Activated CD8-positive, alpha-beta memory T cell treated with anti-CD3 and anti-CD28 coated beads for 1 hour (primary cell): ENCODE results near the gene ALDH3A1.

ENCODE experiments used
- DNase-seq, 2 donors: peaks; one replicate each; pipeline ENCODE4 v3.0.0-alpha.2; 2020; ENCODE audit warnings: low read depth in 1 of 2; ENCODE audit errors: extremely low read depth in 1 of 2

ALDH3A1 gene

GRCh38 chr17:19720631-19721426 lies 27.3 kb downstream of the ALDH3A1 start:
- no peak for DNase-seq

- DNase-seq: no peak
Observed at GRCh38 chr17:19720210-19720475, 28.0 kb downstream of the ALDH3A1 start.

- no peak for DNase-seq
Observed at GRCh38 chr17:19719355-19720209, 28.5 kb downstream of the ALDH3A1 start.

GRCh38 chr17:19718613-19719354 lies 29.3 kb downstream of the ALDH3A1 start:
- DNase-seq: no peak

GRCh38 chr17:19718041-19718612 lies 30.0 kb downstream of the ALDH3A1 start:
- no peak for DNase-seq

- no peak for DNase-seq
Observed at GRCh38 chr17:19717411-19717908, 30.6 kb downstream of the ALDH3A1 start.

- DNase-seq: no peak
Observed at GRCh38 chr17:19717031-19717360, 31.1 kb downstream of the ALDH3A1 start.

- no peak for DNase-seq
Observed at GRCh38 chr17:19716108-19717030, 31.7 kb downstream of the ALDH3A1 start, which contains the start of gene SLC47A2. Gene SLC47A2 (minus strand): TSS chr17:19716584. CDS start chr17:19716555, 29 bp downstream.

- DNase-seq: no peak
Observed at GRCh38 chr17:19714542-19715411, 33.3 kb downstream of the ALDH3A1 start.

- DNase-seq: no peak
Observed at GRCh38 chr17:19713901-19714361, 34.2 kb downstream of the ALDH3A1 start.

- no peak for DNase-seq
Observed at GRCh38 chr17:19713462-19713861, 34.6 kb downstream of the ALDH3A1 start.

- DNase-seq: no peak
Observed at GRCh38 chr17:19712436-19713004, 35.6 kb downstream of the ALDH3A1 start.

GRCh38 chr17:19709841-19710240 lies 38.3 kb downstream of the ALDH3A1 start:
- DNase-seq: no peak

- no peak for DNase-seq
Observed at GRCh38 chr17:19708431-19709175, 39.5 kb downstream of the ALDH3A1 start.

- no peak for DNase-seq
Observed at GRCh38 chr17:19707728-19708221, 40.3 kb downstream of the ALDH3A1 start.

GRCh38 chr17:19706791-19707727 lies 41.0 kb downstream of the ALDH3A1 start:
- no peak for DNase-seq
